Fibroblast of villous mesenchyme (primary cell): ENCODE data around the gene NOP9. TPM values are rescaled to one million over a fixed set of nuclear protein-coding genes. Genes with fewer than 3 reads are reported as not detected.

ENCODE experiments used
- DNase-seq: peaks from one replicate; pipeline ENCODE4 v3.0.0-alpha.2; 2010; ENCODE audit warnings: low read depth
- H3K4me3 ChIP-seq: 2 replicates; pipeline ENCODE4 v1.5.1; 2011; ENCODE audit warnings: low read depth, mild to moderate bottlenecking, low read length
- CTCF ChIP-seq: IDR thresholded peaks from 2 replicates; pipeline ENCODE4 v1.5.1; 2012; ENCODE audit warnings: low read depth, mild to moderate bottlenecking, low read length; ENCODE audit not compliant: insufficient read depth
- total RNA-seq: library from RNA; depleted of rRNA; stranded (reverse); fragments of >200 nt; gene quantifications from 2 replicates; pipeline ENCODE4 v1.2.3, GENCODE V29; 2012

Gene NOP9
- total RNA-seq, 1 donor = 29.4 TPM

GRCh38 chr14:24309538-24310264, 10.1 kb downstream of the NOP9 start, which contains the start of gene LTB4R2:
TSS of gene LTB4R2 (plus strand) at chr14:24310140. CDS start at chr14:24310665, 525 bp downstream.
- DNase-seq = no peak
- TF ChIP-seq CTCF = no peak
- peak within 1 kb of the TSS; percentile 21 for H3K4me3 ChIP-seq

GRCh38 chr14:24310265-24310645, 10.6 kb downstream of the NOP9 start:
- no peak for DNase-seq
- no peak overlapping the region for H3K4me3 ChIP-seq
- TF ChIP-seq CTCF = no peak

GRCh38 chr14:24310646-24311604, 11.3 kb downstream of the NOP9 start, which contains the start of gene LTB4R:
TSS of gene LTB4R (plus strand) at chr14:24311502. CDS start at chr14:24315652, 4,150 bp downstream.
- TF ChIP-seq CTCF = peak; percentile 4
- DNase-seq = peak; percentile 58
- H3K4me3 ChIP-seq = peak within 1 kb of the TSS; percentile 21

GRCh38 chr14:24311837-24312615, 12.4 kb downstream of the NOP9 start:
- TF ChIP-seq CTCF = no peak
- DNase-seq = no peak
- no peak overlapping the region for H3K4me3 ChIP-seq

- peak; percentile 32 for DNase-seq
- no peak overlapping the region for H3K4me3 ChIP-seq
- TF ChIP-seq CTCF = no peak
Observed at GRCh38 chr14:24312736-24313507, 13.3 kb downstream of the NOP9 start.

GRCh38 chr14:24313913-24314312, 14.3 kb downstream of the NOP9 start:
- H3K4me3 ChIP-seq = no peak overlapping the region
- no peak for DNase-seq
- TF ChIP-seq CTCF = no peak
